ENCODE results near the gene PPP4R1. TPM values are rescaled to one million over a fixed set of nuclear protein-coding genes. Genes with fewer than 3 reads are reported as not detected.

Gene PPP4R1
- total RNA-seq, 1 experiment from 2014 or later: 110 TPM

DNA sequence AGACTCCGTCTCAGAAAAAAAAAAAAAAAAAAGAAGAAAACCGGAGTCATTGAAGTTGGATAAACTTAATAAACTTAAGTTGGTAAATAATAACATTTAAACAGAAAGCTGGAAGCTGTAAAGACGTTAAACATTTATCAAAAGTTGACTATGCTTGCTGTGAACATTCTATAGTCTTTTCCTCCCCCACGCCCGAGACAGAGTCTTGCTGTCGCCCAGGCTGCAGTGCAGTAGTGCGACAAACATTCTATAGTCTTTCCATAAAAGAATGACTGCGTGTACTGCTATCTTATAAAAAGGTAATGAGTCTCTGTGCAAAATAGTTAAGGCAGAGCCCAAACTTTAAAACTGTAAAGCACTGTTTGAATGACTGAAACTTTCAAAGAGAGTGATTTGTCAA is 45.2 kb downstream of the PPP4R1 start:
- Mint-ChIP-seq H3K4me3 (ENCODE audit: low read depth, unreplicated experiment) (no peak overlapping the region), H3K27ac (ENCODE audit: unreplicated experiment) (no peak overlapping the region), H3K27me3 (ENCODE audit: unreplicated experiment) (no peaks in the 10 kb centered on the region), H3K36me3 (ENCODE audit: insufficient read depth, unreplicated experiment) (peaks cover 10% of the 10 kb centered on the region), H3K4me1 (ENCODE audit: low read depth, unreplicated experiment) (no peaks in the 10 kb centered on the region), H3K9me3 (ENCODE audit: low read depth, unreplicated experiment) (no peaks in the 10 kb centered on the region)
- BruUV-seq (replicated peaks): no TSS peak
- TF ChIP-seq, protein P1, sequence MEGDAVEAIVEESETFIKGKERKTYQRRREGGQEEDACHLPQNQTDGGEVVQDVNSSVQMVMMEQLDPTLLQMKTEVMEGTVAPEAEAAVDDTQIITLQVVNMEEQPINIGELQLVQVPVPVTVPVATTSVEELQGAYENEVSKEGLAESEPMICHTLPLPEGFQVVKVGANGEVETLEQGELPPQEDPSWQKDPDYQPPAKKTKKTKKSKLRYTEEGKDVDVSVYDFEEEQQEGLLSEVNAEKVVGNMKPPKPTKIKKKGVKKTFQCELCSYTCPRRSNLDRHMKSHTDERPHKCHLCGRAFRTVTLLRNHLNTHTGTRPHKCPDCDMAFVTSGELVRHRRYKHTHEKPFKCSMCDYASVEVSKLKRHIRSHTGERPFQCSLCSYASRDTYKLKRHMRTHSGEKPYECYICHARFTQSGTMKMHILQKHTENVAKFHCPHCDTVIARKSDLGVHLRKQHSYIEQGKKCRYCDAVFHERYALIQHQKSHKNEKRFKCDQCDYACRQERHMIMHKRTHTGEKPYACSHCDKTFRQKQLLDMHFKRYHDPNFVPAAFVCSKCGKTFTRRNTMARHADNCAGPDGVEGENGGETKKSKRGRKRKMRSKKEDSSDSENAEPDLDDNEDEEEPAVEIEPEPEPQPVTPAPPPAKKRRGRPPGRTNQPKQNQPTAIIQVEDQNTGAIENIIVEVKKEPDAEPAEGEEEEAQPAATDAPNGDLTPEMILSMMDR (IDR thresholded peaks at IDR 0.05; ENCODE audit: unreplicated experiment): no peak
- intact Hi-C loops (cut with micrococcal nuclease; ENCODE audit: unreplicated experiment): no loop called here
- no peak for DNase-seq
- CTCF ChIA-PET: interaction anchor here (0.6 kb wide), 2 partner anchors 174 to 358 kb away, joined by 3 to 4 read pairs; no protein-coding TSS in a partner anchor

DNA sequence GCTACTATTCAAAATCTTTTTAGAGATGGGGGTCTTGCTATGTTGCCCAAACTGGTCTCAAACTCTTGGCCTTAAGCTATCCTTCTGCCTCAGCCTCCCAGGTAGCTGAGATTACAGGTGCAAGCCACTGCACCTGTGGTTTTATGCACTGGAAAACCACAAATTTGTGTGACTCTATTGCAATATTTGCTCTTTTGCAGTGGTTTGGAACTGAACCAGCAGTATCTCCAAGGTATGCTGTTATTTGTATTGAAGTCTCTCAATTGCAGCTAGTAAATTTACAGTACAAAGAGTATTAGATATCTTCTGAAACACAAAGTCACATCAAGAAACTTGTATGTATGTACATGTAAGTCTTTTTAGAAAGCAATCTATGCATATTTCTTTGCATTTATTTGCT is 46.2 kb downstream of the PPP4R1 start:
- intact Hi-C loops (cut with micrococcal nuclease; ENCODE audit: unreplicated experiment): no loop called here
- Mint-ChIP-seq H3K36me3 (ENCODE audit: insufficient read depth, unreplicated experiment) (peaks cover 13% of the 10 kb centered on the region), H3K4me3 (ENCODE audit: low read depth, unreplicated experiment) (no peak overlapping the region), H3K9me3 (ENCODE audit: low read depth, unreplicated experiment) (no peaks in the 10 kb centered on the region), H3K4me1 (ENCODE audit: low read depth, unreplicated experiment) (no peaks in the 10 kb centered on the region), H3K27ac (ENCODE audit: unreplicated experiment) (no peak overlapping the region), H3K27me3 (ENCODE audit: unreplicated experiment) (no peaks in the 10 kb centered on the region)
- TF ChIP-seq, protein P1 (IDR thresholded peaks at IDR 0.05; ENCODE audit: unreplicated experiment): no peak
- no TSS peak for BruUV-seq (replicated peaks)
- CTCF ChIA-PET: no interaction called here
- no peak for DNase-seq

DNA sequence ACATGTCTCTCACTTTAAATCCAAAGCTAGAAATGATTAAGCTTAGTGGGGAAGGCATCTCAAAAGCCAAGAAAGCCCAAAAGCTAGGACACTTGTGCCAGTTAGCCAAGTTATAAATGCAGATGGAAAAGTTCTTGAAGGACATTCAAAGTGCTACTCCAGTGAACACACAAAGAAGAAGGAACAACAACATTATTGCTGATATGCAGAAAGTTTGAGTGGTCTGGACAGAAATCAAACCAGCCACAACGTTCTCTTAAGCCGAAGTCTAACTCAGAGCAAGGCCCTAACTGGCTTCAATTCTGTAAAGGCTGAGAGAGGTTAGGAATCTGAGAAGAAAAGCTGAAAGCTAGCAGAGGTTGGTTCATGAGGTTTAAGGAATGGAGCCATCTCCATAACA is 49.0 kb downstream of the PPP4R1 start:
- TF ChIP-seq, protein P1 (IDR thresholded peaks at IDR 0.05; ENCODE audit: unreplicated experiment): no peak
- Mint-ChIP-seq H3K36me3 (ENCODE audit: insufficient read depth, unreplicated experiment) (peaks cover 28% of the 10 kb centered on the region), H3K9me3 (ENCODE audit: low read depth, unreplicated experiment) (no peaks in the 10 kb centered on the region), H3K27ac (ENCODE audit: unreplicated experiment) (no peak overlapping the region), H3K4me3 (ENCODE audit: low read depth, unreplicated experiment) (no peak overlapping the region), H3K4me1 (ENCODE audit: low read depth, unreplicated experiment) (no peaks in the 10 kb centered on the region), H3K27me3 (ENCODE audit: unreplicated experiment) (no peaks in the 10 kb centered on the region)
- intact Hi-C loops (cut with micrococcal nuclease; ENCODE audit: unreplicated experiment): no loop called here
- CTCF ChIA-PET: no interaction called here
- DNase-seq: no peak
- BruUV-seq (replicated peaks): no TSS peak

DNA sequence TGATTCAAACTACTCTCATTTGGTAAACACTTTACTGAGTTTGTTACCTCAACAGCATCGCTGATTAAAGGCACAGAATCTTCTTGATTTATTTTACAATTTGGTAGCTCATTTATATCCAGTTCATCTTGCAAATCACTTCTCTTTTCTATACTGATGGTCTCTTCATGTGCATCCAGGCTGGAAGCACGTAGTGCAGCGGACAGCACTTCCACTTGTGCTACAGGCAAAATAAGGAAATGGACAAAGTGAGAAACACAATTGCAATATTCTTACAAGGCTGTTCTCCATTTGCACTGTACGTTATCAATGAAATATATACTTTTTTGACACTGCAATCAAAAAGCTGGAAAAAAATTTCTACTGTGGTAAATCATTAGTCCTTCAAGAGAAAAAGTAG is 51.0 kb downstream of the PPP4R1 start:
- CTCF ChIA-PET: interaction anchor here (1.2 kb wide), 1 partner anchor 12 kb away, joined by 5 read pairs; no protein-coding TSS in a partner anchor
- intact Hi-C loops (cut with micrococcal nuclease; ENCODE audit: unreplicated experiment): no loop called here
- H3K27ac Mint-ChIP-seq (ENCODE audit: unreplicated experiment): no peak overlapping the region
- no TSS peak for BruUV-seq (replicated peaks)
- TF ChIP-seq, protein P1 (IDR thresholded peaks at IDR 0.05; ENCODE audit: unreplicated experiment): no peak
- H3K36me3 Mint-ChIP-seq (ENCODE audit: insufficient read depth, unreplicated experiment): peaks cover 32% of the 10 kb centered on the region
- no peaks in the 10 kb centered on the region for H3K4me1 Mint-ChIP-seq (ENCODE audit: low read depth, unreplicated experiment)
- no peak overlapping the region for H3K4me3 Mint-ChIP-seq (ENCODE audit: low read depth, unreplicated experiment)
- H3K27me3 Mint-ChIP-seq (ENCODE audit: unreplicated experiment): no peaks in the 10 kb centered on the region
- DNase-seq: no peak
- no peaks in the 10 kb centered on the region for H3K9me3 Mint-ChIP-seq (ENCODE audit: low read depth, unreplicated experiment)
